SU-DHL-6 (cell line): ENCODE data around the gene CLEC1A.

Source experiments
- EZH2phosphoT487 ChIP-seq: fragments of 200-600 bp; sonication (generic), shearing (Covaris generic); conservative IDR thresholded peaks from 2 replicates; pipeline ENCODE4 v1.6.1; 2018; ENCODE audit warnings: mild to moderate bottlenecking, antibody characterized with exemption, low read length, moderate library complexity, mixed read lengths
- TF ChIP-seq, protein P1 (sequence below): fragments of 200-600 bp; sonication (generic); IDR thresholded peaks from one replicate; pipeline ENCODE4 v1.5.1; 2017; ENCODE audit warnings: antibody characterized with exemption, mild to moderate bottlenecking, low read length, moderate library complexity; ENCODE audit not compliant: insufficient read depth, poor library complexity, severe bottlenecking

- TF ChIP-seq, protein P1, sequence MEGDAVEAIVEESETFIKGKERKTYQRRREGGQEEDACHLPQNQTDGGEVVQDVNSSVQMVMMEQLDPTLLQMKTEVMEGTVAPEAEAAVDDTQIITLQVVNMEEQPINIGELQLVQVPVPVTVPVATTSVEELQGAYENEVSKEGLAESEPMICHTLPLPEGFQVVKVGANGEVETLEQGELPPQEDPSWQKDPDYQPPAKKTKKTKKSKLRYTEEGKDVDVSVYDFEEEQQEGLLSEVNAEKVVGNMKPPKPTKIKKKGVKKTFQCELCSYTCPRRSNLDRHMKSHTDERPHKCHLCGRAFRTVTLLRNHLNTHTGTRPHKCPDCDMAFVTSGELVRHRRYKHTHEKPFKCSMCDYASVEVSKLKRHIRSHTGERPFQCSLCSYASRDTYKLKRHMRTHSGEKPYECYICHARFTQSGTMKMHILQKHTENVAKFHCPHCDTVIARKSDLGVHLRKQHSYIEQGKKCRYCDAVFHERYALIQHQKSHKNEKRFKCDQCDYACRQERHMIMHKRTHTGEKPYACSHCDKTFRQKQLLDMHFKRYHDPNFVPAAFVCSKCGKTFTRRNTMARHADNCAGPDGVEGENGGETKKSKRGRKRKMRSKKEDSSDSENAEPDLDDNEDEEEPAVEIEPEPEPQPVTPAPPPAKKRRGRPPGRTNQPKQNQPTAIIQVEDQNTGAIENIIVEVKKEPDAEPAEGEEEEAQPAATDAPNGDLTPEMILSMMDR, result no peak
- TF ChIP-seq EZH2phosphoT487, result no peak
Observed at GRCh38 chr12:10132850-10133370, 34.1 kb upstream of the CLEC1A start.
